Measurements from ENCODE around the gene DCT. TPM values are rescaled to one million over a fixed set of nuclear protein-coding genes. Genes with fewer than 3 reads are reported as not detected.

Gene DCT
- total RNA-seq, 1 donor from 2014 or later, result not detected

DNA sequence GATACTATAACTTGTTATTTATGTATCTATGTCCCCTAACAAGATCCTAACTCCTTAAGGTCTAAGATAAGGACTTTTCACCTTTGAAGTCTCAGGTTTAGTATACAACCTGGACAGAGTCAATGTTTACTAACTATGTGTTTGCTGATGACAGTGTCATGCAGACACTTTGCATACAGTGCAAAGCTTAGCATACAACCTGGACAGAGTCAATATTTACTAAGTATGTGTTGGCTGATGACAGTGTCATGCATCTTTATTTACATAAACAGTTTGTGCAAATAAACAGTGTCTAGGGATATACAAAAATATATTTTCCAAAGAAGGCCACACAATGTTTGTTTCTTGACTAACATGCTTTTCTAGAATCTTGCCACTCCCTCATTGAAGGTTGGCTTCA, 34.7 kb downstream of the DCT start:
- Histone ChIP-seq H3K4me3 (no peak overlapping the region), H3K27me3 (no peaks in the 10 kb centered on the region), H3F3A (ENCODE audit: low read depth) (no peaks in the 10 kb centered on the region), H3K9ac (no peak overlapping the region), H2AFZ (replicated peaks) (no peak overlapping the region), H4K20me1 (ENCODE audit: low read depth) (no peaks in the 10 kb centered on the region), H3K36me3 (no peaks in the 10 kb centered on the region), H3K27ac (no peak overlapping the region), H3K4me2 (no peak overlapping the region), H3K79me2 (ENCODE audit: low read depth) (no peaks in the 10 kb centered on the region), H3K9me3 (ENCODE audit: low read depth) (no peaks in the 10 kb centered on the region), H3K4me1 (no peaks in the 10 kb centered on the region)
- Mint-ChIP-seq H3K27me3 (ENCODE audit: insufficient read depth, low read depth) (no peaks in the 10 kb centered on the region), H3K4me1 (no peaks in the 10 kb centered on the region), H3K4me3 (no peak overlapping the region), H3K36me3 (no peaks in the 10 kb centered on the region), H3K27ac (no peak overlapping the region), H3K9me3 (no peaks in the 10 kb centered on the region)
- TF ChIP-seq EZH2 (IDR thresholded peaks at IDR 0.05), result no peak
- TF ChIP-seq, protein P1, sequence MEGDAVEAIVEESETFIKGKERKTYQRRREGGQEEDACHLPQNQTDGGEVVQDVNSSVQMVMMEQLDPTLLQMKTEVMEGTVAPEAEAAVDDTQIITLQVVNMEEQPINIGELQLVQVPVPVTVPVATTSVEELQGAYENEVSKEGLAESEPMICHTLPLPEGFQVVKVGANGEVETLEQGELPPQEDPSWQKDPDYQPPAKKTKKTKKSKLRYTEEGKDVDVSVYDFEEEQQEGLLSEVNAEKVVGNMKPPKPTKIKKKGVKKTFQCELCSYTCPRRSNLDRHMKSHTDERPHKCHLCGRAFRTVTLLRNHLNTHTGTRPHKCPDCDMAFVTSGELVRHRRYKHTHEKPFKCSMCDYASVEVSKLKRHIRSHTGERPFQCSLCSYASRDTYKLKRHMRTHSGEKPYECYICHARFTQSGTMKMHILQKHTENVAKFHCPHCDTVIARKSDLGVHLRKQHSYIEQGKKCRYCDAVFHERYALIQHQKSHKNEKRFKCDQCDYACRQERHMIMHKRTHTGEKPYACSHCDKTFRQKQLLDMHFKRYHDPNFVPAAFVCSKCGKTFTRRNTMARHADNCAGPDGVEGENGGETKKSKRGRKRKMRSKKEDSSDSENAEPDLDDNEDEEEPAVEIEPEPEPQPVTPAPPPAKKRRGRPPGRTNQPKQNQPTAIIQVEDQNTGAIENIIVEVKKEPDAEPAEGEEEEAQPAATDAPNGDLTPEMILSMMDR (IDR thresholded peaks at IDR 0.05), result no peak
- TF ChIP-seq EZH2phosphoT487 (IDR thresholded peaks at IDR 0.05), result no peak
- DNase-seq (ENCODE audit: low spot score), result no peak

DNA sequence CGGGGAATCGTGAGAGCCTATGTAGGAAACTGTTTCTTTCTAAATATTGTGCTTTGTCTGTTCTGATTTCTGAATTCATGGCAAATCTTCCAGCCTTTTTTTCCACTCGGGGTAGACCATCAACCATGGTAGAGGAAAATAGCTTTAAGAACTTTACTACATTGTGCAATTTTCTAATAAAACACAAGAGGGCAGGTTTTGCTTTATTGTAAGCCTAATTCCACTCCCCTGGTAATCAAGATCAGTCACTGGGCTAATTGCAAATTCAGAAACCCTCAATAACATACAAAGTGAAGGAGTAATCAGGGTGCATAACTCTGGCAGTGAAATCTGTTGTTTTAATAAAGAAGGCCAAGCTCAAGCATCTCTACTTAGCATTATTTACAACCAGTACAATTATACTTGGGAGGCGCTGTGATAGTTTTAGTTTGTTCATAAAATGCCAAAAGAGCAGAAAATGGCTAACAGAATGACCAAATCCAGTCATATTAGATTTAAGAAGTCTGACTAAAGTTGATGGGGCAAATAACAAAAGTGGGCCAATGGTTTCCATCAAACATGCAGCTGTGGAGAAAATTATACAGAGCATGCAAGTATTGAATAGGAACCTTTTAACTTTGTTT, 43.8 kb downstream of the DCT start:
- Histone ChIP-seq H3K9me3 (ENCODE audit: low read depth) (no peaks in the 10 kb centered on the region), H3K36me3 (no peaks in the 10 kb centered on the region), H3K4me2 (no peak overlapping the region), H3F3A (ENCODE audit: low read depth) (no peaks in the 10 kb centered on the region), H3K4me3 (no peak overlapping the region), H3K27me3 (no peaks in the 10 kb centered on the region), H3K27ac (no peak overlapping the region), H3K4me1 (peaks cover 4% of the 10 kb centered on the region), H2AFZ (replicated peaks) (no peak overlapping the region), H3K79me2 (ENCODE audit: low read depth) (no peaks in the 10 kb centered on the region), H3K9ac (no peak overlapping the region), H4K20me1 (ENCODE audit: low read depth) (no peaks in the 10 kb centered on the region)
- H3K27me3 Mint-ChIP-seq (ENCODE audit: insufficient read depth, low read depth), result no peaks in the 10 kb centered on the region
- TF ChIP-seq EZH2 (IDR thresholded peaks at IDR 0.05), result no peak
- TF ChIP-seq, protein P1 (IDR thresholded peaks at IDR 0.05), result peak; percentile 73
- peak; percentile 61 for DNase-seq (ENCODE audit: low spot score)
- H3K9me3 Mint-ChIP-seq, result no peaks in the 10 kb centered on the region
- no peak overlapping the region for H3K27ac Mint-ChIP-seq
- no peak overlapping the region for H3K4me3 Mint-ChIP-seq
- no peaks in the 10 kb centered on the region for H3K36me3 Mint-ChIP-seq
- peaks cover 12% of the 10 kb centered on the region for H3K4me1 Mint-ChIP-seq

DNA sequence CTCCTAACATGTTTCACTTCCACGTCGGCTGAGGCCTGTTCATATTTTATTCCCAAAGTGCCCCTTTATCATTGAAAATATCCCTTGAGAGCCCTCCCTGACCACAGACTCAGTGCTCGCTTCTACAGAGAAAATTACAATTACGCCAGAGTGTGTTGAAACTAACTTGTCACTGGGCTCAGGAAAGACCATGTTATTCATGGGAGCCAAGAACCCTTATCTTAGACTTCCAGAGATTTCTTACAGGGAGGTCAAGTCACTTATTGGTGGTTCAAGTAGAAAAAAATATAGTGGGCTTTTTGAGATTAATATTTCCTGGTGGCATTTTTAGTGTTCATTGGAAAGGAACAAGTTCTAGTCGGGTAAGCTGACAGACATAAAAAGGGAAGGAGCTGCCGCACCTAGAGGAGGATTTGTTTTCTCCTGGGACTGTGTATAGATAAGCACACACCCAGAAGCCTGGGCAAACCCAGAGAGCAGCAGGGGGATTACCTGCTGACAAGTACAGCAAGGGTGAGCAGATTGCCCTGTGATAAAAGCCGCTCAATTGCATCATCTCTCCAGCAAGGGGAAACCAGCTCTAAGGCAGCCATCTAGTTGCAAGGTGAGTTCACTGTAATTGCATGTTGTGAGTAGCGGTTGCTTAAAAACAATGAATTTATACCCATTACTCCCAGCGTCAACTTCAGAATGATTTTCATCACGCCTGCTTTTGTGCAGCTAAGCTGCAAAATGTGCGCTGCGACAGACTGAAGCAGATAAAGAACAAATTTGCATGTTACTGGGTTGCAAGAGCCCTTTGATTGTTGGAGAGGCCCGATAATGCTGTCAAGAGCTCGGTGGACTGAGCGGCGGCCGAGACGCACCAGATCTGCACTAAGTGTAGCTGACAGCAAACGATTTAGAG, 46.2 kb downstream of the DCT start:
- Histone ChIP-seq H3K36me3 (no peaks in the 10 kb centered on the region), H4K20me1 (ENCODE audit: low read depth) (no peaks in the 10 kb centered on the region), H3K79me2 (ENCODE audit: low read depth) (no peaks in the 10 kb centered on the region), H3K4me3 (no peak overlapping the region), H3K4me2 (no peak overlapping the region), H3K4me1 (peaks cover 11% of the 10 kb centered on the region), H3K9me3 (ENCODE audit: low read depth) (no peaks in the 10 kb centered on the region), H3K27ac (no peak overlapping the region), H3K27me3 (no peaks in the 10 kb centered on the region), H3F3A (ENCODE audit: low read depth) (no peaks in the 10 kb centered on the region), H3K9ac (no peak overlapping the region), H2AFZ (replicated peaks) (no peak overlapping the region)
- TF ChIP-seq EZH2phosphoT487 (IDR thresholded peaks at IDR 0.05) (no peak), EZH2 (IDR thresholded peaks at IDR 0.05) (no peak)
- TF ChIP-seq, protein P1 (IDR thresholded peaks at IDR 0.05), result no peak
- H3K9me3 Mint-ChIP-seq, result no peaks in the 10 kb centered on the region
- H3K27ac Mint-ChIP-seq, result no peak overlapping the region
- H3K36me3 Mint-ChIP-seq, result no peaks in the 10 kb centered on the region
- H3K4me3 Mint-ChIP-seq, result no peak overlapping the region
- peak; percentile 31 for DNase-seq (ENCODE audit: low spot score)
- H3K4me1 Mint-ChIP-seq, result peaks cover 16% of the 10 kb centered on the region
- no peaks in the 10 kb centered on the region for H3K27me3 Mint-ChIP-seq (ENCODE audit: insufficient read depth, low read depth)

All from neural progenitor cell (in vitro differentiated cells).